GM18520 (cell line): ENCODE data around the gene PTX4.

Experiments used
- ATAC-seq: cut with Tn5 transposase; IDR thresholded peaks from one replicate; pipeline ENCODE4 v1.9.1; 2021; ENCODE audit not compliant: unreplicated experiment

Gene PTX4

GRCh38 chr16:1488619-1489018 lies at the start of gene PTX4:
Gene PTX4, minus strand, starts transcription at chr16:1488944. Its CDS starts 35 bp downstream, at chr16:1488909.
- no peak for ATAC-seq

DNA sequence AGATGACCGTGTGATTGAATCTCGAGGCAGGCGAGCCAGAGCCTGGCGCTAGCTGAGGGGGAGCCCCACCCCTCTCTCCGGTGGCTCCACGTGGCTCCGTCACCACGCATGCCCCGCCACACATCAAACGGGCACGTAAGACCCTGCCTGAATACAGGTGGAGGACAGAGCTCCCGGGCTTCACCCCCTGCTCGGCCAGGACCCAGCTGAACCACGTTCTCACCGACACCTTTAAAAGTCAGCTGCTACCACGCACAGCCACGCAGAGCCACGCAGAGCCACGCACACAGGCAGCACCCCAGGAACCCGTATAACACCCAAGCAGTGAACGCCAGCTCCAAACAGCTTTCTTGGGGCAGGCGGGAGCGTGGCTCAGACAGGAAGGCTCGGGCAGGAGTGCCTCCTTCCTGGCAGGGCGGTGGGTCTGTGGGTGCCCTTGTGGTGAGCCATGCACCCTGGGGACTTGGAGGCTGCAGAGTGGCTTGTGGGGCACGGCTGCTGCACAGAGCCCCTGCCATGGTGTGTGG lies 49.1 kb upstream of the PTX4 start:
- no peak for ATAC-seq

DNA sequence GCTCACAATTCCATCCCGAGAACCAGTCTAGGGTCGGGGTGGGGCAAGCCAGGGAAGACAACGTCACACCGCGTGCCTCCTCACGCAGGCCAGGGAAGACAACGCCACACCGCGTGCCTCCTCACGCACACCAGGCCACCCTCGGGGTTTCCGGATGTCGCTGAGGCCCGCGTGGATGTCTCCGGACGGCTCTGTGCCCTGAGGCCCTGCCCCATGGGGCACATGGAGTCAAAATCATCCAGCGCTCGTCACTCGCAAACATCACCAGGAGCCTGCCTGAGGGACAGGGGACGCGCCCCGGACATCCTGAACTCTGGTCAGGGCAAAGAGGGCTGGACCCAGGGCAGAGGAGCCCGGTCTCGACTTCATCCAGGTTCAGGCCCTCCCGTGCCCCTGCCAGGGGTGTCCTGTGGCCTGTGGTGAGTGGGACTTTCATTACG lies 48.4 kb upstream of the PTX4 start:
- ATAC-seq, result no peak

DNA sequence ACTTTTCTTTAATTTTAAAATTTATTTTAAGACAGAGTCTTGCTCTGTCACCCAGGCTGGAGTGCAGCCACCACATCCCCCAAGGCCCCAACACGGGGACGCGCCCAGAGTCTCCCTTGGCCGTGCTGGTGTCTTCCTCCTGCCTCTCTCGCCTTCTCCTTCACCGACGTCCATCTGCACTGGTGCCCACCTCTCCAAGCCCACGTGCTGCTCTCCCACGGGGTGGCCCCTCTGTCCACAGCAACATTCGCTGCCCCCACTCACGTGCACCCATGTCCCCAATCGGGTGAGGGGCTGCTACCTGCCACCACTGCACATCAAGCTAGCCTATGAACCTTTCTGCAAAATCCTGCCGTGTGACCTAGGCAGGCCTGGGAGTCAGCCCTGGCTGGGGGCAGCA lies 47.9 kb upstream of the PTX4 start:
- ATAC-seq, result no peak

- no peak for ATAC-seq
Measured at GRCh38 chr16:1535391-1536291, 46.9 kb upstream of the PTX4 start.

- ATAC-seq, result no peak
Measured at GRCh38 chr16:1534021-1535020, 45.6 kb upstream of the PTX4 start.

- ATAC-seq, result no peak
Measured at GRCh38 chr16:1533443-1533951, 44.8 kb upstream of the PTX4 start, which contains the start of gene TMEM204. Gene TMEM204, plus strand, starts transcription at chr16:1533666. Its CDS starts 610 bp downstream, at chr16:1534276.

- ATAC-seq, result no peak
Measured at GRCh38 chr16:1532771-1533170, 44.0 kb upstream of the PTX4 start.

- no peak for ATAC-seq
Measured at GRCh38 chr16:1532081-1532760, 43.5 kb upstream of the PTX4 start.

- no peak for ATAC-seq
Measured at GRCh38 chr16:1531638-1531910, 42.8 kb upstream of the PTX4 start.

GRCh38 chr16:1530883-1531637 lies 42.3 kb upstream of the PTX4 start:
- ATAC-seq, result no peak

DNA sequence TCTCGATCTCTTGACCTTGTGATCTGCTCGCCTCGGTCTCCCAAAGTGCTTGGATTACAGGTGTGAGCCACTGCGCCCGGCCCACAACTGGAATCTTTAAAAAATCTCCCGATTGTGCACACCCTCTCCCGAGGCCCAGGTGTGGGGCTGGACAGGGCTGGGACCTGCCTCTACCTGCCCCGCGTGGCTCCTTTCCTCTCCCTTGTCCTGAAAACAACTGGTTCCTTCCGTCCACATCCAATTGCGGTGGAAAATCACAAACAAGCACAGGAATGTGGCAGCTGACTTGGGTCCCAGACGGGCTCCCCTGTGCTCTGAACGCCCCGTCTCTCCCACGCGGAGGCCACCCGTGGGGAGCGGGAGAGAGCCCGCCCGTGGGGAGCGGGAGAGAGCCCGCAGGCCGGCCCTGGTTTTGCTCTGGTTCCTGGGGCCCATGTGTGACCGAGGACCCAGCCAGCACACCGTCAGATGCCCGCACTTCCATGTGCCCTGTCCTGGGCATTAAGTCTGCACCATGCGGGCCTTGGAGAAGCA lies 41.7 kb upstream of the PTX4 start:
- ATAC-seq, result no peak

GRCh38 chr16:1528921-1529537 lies 40.3 kb upstream of the PTX4 start:
- ATAC-seq, result no peak

GRCh38 chr16:1527836-1528811 lies 39.4 kb upstream of the PTX4 start:
- ATAC-seq, result no peak

- ATAC-seq, result no peak
Measured at GRCh38 chr16:1526608-1527555, 38.1 kb upstream of the PTX4 start.

GRCh38 chr16:1525871-1526607 lies 37.3 kb upstream of the PTX4 start:
- no peak for ATAC-seq
